Astrocyte of the hippocampus (primary cell): ENCODE measurements around the gene ROCK2.

ENCODE experiments used
- DNase-seq: peaks from one replicate; pipeline ENCODE4 v3.0.0; 2011; ENCODE audit warnings: low read depth, low spot score

ROCK2 gene

DNA sequence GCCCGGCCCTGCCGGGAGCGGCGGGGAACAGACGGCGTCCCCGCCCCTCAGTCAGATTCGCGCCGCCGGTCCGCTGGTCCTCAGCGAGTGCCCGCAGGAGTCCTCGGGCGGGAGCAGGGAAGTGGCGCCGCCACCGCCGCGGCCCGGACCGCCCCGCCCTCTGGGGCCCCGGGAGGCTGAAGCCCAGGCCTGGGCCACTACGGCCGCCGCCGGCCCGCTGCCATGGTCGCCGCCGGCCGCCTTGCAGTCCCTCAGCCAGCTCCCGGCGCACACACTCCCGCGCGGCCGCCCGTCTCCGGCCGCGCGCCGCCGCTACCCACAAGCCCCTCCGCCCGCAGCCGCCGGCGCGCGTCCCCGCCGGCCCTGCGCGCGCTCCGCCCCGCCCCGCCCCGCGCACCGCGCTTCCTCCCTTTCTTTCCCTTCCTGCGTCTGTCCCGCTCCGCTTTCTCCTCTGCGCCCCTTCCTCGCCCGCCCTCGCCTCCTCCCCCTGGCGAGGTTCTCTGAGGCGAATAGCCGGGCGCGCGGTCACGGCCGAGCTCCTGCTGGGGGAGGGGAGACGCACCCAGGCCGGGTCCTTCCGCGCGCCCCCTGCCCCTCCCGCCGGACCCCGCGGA lies at the start of gene ROCK2:
Gene ROCK2, minus strand, starts transcription at position 295 of the 614 bp plus-strand sequence. CDS start 500 bp downstream, outside the sequence.
- peak; percentile 97 for DNase-seq

DNA sequence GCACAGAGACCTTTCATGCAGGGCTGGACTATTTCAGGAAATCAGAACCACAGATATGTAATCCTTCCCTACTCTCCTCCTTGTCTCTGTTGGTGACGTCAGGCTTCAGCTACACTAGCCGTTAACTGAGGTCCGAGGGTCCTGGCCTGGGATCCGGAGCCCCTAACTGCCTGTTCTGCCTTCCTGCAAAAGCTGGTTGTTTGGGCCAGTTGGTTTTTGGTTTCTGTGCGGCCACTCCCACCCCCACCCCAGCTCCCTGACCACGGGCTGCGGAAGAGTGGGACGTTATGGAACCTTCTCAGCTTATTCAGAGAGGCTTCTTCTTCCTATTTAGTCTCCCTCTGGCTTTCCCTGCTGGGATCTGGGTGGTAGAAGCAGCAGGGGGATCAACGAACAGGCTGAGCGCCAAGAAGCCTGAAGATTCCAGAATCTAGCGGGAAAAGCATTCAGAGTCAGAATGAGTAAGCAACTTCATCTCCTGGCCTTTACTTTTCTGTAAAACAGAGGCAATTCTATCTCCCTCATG lies 49.3 kb upstream of the ROCK2 start:
- peak; percentile 33 for DNase-seq

DNA sequence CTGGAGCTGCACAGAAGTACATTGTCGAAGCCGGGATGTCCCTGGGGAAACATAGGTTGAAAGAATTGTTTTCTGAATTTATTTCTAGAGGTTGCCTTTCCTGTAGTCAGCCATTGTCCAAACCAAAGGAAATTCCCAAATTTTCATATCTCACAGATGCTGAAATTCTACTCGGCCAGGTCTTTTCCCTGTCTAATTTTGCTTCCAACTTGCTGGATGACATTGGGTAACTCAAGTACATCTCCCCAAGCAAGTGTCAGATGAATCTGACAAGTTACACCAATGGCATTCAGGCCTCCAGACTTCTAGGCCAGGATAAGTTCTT lies 47.5 kb upstream of the ROCK2 start:
- DNase-seq = no peak

DNA sequence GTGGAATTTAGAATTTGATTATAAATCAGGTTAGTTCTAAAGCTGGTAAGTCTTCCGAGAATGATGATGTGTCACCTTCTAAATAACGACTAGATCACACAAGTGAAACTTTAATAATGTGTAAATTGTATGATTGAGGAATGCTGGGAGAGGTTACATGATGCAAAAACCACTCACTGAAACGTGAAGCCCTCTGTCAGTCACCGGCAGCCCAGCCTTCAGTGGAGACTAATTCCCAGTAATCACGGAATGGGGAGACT lies 45.9 kb upstream of the ROCK2 start:
- no peak for DNase-seq

DNA sequence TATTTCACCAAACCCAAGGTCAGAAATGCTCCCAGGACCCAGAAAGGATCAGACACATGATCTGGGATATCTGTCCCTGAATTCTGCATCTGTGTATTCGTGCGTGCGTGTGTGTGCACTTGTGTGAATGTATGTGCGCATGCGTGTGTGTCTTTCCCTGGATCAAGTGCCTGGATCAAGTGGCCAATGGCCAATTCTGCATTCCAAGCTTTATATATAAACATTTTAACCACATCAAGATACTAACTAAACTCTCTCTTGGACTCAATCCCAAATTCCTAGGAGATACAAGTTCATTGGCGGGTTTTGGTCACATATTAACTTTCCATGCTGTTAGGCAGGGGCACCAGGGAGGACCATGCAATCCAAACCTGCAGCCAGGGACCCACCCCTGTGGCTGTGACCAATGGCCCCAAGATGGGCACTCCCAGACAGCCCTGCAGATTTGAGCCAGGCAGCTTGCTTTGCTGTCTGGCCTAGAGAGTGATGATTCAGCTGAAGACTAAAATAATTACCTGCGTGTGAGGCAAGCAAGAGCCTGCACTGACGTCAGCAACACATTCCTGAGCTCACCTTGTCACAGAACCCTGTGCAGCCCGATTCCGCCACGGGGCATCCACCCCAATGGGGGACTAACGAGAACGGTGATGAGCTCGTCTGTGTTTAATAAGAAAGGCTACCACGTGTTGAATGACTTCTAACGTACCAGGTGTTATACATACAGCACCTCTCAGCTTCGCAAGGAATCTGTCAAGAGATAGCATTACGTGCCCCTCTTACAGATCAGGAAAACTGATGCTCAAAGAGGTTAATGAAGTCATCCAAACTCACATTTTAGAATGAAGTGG lies 45.3 kb upstream of the ROCK2 start:
- DNase-seq = peak; percentile 69

DNA sequence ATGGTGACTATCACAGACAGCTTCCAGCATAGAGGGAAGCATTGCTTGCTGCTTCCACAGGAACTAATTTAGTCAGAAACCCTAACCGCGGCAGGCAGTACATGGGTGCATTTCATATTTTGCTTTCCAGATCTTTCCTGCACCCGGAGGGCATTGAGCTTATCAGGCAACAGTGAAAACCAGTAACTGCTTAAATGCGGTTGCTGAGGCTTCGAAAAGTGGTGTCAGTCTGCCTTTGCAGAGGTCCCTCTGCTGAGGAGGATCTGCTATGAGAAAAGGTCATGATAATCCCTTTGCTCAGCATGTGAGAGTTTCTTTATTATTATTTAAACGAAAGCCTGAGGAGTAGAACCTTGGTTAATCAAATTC lies 44.6 kb upstream of the ROCK2 start:
- no peak for DNase-seq

DNA sequence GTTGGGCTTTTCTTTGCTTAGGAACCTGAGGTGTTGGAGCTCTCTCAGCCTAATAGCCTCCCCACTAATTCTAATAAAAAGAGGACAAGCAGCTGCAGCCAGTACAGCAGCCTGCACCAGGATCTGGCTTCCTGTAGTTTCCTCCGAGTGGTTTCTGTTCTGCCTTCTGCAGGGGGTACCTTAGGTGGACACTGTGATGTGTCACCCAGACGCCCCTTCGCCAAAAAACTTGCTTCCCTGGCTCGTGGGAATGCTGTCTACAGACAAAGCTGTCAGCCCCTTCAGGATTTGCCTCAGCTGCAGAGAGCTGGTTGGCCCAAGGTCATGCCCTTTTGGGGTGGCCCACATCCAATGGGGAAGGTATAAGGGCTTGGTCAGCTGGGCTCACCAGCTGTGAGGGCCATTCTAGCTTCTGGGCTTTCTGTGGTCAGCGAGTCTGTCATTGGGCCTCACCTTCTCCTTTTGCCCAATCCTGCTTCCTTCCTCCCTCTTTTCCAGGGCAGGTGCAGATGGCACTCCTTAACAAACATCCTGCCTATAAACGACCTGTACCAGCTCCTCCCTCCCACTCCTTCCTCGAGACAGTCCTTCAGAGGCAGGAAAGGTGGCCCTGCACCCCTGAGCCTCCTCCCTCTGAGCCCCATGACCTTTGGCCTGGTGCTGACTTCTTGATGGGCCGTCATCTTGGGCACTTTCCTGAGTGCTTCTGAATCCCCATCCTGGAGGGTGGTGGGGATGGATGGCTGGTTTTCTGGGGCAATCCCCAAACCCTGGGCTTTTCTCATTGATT lies 44.0 kb upstream of the ROCK2 start:
- no peak for DNase-seq

DNA sequence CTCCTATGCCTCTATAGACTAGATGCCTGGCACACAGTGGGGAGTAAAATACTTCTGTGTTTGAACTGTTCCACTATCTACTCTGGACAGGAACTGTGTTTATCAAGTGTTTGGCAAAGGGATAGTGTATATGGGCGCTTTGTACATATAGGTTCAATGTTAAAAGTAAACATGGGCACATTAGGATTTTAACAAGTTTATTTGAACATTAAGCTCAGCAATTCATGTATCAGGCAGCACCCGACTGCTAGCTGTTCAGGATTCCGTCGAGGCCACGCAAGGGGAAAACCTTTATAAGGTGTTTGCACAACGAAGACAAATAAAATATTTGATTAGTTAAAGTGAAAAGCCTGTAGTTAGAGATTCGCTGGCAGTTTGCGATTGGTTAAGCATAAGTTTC lies 43.4 kb upstream of the ROCK2 start:
- no peak for DNase-seq

DNA sequence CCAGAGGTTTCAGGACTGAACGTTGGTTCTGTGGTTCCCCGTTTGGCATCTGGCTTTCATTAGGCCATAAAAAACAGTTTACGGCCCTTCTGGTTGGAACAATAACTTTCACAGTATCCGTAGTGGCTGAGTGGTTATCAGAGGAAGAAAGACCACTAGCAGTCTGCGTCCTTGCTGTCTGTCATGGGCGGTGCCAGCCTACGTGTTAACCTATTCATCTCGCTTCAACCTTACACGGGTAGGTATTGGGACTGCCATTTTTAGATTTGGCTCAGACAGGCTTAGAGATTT lies 42.6 kb upstream of the ROCK2 start:
- no peak for DNase-seq

DNA sequence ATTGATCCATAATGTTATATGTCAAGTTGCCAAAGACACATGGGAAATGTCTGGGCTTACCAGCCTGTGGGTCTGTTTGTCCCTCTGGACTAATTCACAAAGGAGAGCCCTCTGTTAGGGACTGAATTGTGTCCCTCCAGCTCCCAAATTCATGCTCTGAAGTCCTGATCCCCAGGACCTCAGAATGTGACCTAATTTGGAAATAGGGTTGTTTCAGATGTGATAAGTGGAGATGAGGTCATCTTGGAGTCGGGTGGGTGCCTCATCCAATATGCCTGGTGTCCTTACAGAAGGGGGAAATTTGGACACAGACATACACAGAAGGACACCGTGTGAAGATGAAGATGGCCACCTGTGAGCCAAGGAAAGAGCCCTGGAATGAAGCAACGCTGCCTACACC lies 41.4 kb upstream of the ROCK2 start:
- DNase-seq = no peak

DNA sequence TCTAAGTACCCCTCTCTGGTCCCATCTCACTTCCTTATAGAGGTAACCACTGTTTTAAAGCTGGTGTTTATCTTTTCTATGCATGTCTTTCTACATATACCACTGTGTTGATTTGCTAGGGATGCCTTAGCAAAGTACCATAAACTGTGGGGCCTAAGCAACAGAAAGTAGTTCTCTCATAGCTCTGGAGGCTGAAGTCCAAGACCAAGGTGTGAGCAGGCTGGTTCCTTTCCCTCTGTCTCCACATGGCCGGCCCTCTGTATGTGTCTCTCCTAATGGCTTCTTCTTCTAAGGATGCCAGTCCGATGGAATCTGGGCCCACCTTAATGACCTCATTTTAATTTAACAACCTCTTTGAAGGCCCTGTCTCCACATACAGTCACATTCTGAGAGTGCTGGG lies 40.8 kb upstream of the ROCK2 start:
- no peak for DNase-seq

DNA sequence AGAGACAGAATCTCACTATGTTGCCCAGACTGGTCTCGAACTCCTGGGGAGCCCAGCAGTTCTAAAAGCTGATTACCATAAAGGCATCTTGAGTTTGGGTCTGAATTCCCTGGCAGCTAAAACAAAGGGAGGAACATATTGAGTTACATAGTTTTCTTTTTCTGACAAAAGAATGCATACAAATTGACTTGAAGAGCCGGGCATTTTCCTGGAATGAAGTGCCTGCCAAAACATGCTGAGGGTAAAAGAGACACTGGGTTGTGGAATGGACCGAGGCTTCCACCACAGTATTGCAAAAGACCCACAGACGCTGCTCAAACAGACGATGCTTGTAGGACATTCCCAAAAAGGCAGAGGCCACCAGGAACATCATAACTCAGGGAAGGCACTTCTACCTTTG lies 35.1 kb upstream of the ROCK2 start:
- DNase-seq = peak; percentile 62

DNA sequence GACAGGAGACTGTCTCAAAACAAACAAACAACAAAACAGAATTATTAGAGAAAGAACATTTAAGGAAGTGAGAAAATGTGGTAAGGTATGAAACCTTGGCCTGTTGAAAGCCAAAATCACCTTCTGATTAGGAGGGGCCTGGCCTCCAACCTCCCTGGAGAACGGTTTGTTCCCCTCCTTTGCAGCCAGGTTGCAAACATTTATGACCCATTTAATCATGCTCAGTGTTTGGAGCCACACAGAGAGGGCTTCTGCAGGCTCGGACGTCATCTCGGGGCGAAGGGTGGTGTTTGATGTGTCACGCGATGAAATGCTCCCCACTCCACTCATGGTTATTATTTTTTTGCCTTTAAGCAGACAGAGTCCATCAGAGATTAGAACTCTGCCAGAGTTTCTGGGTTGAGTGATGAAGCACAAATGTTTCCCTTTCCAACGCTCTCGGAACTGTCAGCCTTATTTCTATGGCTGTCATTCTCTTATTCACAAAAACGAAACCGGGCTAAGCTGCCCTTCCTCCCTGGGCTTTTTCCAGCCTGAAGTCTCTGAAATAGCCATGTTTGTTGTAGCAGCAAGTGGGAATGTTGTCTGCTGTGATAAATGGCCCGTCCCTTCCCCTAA lies 33.6 kb upstream of the ROCK2 start:
- DNase-seq = no peak

DNA sequence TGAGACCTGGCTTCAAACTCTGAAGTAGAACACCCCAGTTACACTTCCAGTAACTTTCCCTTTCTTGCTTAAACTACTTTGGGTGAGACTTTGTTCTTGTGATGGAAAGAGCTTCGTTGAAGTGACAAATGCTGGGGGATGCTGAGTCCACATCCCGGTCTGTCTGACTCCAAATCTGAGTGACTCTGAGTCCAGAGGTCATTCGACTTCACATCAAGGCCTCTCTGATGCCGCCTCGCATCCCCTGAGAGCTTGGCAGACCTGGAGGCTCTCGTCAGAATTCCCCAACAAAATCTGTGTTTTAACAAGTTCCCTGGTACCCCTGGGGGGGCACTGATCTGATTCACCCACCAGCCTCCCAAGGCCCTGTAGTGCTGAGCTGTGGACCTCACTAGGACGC lies 31.6 kb upstream of the ROCK2 start:
- no peak for DNase-seq

DNA sequence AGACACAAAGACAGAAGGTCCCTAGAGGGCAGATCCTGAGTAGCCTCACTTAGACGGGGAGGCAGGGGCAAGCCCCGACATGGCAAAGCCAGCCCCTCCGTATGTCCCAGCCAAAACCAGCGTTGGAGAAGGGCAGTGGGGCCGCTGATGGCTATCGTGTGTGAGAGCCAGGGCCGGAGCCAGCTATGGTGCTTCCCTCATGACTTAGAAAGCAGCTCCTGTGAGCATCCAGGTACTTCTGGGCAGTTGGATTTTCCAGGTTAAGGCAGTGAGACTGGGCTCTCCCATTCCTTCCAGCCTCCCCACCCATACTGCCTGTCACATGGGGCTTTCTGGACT lies 31.2 kb upstream of the ROCK2 start:
- DNase-seq = no peak

DNA sequence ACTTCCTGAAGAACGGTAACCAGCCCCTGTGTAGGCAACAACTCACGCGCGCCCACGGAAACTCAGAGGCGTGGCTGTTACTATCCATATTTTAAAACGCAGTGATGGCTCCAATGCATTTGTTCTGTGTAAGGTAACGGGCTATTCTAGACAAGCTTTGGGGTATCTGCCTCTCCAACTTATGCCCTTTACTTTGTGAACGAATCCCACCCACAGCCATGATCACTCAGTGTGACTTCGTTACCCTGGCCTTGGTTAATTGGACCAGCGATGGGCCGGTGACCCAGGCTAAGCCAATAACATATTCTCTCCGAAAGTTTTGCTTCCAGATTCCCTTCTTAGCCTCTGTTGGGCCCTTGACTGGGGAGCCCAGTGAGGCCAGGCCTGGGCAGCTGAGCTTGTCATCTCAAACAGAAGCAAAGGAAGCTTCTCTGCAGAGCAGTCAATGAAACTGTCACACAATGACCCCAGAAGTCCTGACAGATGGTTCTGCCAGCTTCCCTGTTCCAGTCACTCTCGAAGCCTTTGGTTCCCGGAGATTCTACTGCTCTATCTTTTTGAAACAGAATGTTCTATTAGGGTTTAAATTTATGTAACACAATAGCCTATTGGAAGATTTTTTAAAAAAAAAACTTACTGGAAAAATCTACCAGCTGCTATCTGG lies 30.7 kb upstream of the ROCK2 start:
- no peak for DNase-seq

DNA sequence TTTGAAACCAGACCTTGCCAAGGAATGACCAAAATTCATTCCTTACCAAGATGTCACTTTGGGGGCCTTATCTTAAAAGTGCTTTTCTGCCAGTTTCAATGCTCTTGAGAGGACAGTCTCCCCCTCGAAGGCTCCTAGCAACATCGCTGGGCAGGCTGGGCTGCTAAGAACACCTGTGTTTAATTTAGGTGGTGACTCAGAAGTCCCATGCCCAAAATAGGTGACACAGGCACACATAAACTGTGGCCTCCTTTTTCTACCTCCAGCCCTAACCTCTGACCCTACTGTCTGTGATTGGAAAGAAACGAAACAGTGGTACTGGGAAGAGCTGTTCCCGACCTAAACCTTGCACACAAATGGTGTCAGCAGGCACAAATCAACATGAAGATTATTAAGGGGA lies 28.7 kb upstream of the ROCK2 start:
- DNase-seq = no peak

DNA sequence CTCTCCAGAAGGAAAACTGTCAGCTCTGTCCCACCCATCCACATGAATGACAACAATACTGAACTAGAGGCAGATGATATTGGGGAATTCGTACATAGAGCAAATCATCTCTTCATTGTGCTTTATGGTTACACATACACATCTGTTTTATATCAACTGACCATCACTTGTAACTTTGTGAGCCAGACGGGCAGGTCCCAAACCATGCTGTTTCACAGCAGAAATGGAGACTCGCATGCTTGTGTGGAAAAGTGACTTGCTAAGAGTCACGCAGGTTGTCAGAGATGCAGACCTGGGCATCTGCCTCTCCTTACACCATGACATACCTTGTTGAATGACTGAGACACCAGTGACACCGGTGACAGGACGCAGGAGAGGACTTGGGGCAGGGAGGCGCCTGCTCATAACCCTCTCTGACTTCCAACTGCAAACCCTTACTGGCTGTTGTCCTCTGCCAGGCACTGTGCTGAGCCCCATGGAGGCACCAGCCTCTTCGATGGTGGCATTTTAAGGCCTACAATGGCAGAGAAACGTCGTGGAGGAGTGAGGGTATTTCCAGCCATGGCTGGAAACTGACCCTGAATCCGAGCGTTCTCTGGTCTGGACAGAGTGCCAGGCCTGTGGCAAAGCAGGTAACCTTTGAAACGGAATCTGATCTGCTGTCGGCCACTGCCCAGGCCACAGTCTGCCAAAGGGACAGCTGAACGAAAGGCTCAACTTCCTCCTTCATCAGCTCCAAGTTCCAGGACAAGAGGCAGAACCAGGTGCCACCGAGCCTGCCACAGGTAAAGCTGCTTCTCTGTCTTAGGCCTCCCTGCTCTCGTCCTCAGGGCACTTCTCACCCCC lies 26.9 kb upstream of the ROCK2 start:
- no peak for DNase-seq

DNA sequence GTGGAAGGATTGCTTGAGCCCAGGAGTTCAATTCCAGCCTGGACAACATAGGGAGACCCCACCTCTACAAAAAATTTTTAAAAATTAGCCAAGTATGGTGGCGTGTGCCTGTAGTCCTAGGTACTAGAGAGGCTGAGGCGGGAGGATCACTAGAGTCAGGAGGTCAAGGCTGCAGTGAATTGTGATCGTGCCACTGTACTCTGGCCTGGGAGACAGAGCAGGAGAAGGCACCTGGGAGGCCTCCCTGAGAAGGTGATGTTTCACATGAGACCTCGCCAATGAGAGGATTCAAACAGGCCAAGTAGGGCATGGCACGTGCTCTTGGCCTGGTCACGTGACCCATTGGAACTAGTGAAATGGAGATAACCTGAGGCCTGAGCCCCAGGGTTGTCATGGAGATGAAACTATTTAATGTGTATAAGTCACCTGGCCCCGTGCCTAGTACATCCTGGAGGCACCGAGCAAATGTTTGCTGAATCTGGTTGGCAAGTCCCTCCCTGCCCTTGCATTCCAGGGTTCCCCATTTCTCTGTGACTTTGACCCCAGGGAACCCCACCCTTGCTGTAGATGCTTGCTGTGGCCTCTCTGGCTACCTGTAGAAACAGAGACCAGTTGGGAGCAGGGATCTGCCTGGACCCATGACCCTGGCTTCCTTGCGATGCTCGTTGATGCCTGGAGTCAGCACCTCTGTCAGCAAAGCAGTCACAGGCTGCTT lies 26.1 kb upstream of the ROCK2 start:
- peak; percentile 41 for DNase-seq

DNA sequence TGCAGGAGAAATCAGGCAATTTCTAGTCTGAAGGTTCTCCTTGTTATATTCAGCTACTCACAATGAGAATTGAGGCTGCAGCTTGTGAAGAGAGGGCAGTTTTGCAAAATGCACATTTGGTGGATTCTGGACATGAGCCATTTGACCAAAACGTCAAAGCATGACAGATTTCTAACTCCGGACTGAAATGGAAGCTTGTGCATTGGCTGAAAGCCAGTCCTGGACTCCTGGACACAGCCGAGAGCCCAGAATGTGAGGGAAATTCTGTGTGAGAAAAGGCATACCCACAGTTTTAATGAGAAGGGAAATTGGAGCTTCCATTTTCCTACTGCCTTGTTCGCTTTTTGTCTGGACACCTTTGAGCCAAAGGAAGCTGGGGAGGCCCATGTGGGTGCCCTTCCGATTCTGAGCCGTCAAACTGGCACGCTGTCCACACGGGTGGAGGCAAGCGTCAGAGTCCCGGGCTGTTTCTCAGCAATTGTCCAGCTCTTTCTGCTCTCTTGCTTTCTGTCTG lies 23.7 kb upstream of the ROCK2 start:
- DNase-seq = peak; percentile 61
